Activated T-cell treated with anti-CD3 and anti-CD28 coated beads, Interleukin-2, amount 50 U/mL, for 24 hours (primary cell): Measurements from ENCODE around the gene ACTR8.
"Not testable (repeated sequence)": the region's sequence is repeated elsewhere in the genome, so short reads cannot be mapped to it uniquely, and the experiment has no call there.

Source experiments
- DNase-seq: peaks from one replicate; pipeline ENCODE4 v3.0.0-alpha.2; 2020
- H3K27ac Mint-ChIP-seq: 2 replicates; pipeline ENCODE4 v1.8.0; 2020; ENCODE audit warnings: mild to moderate bottlenecking, mixed read lengths
- H3K27me3 Mint-ChIP-seq: 2 replicates; pipeline ENCODE4 v1.8.0; 2020; ENCODE audit warnings: mixed read lengths
- H3K36me3 Mint-ChIP-seq: 2 replicates; pipeline ENCODE4 v1.8.0; 2020; ENCODE audit warnings: low read depth, mixed read lengths
- H3K4me1 Mint-ChIP-seq: 2 replicates; pipeline ENCODE4 v1.8.0; 2020; ENCODE audit warnings: low read depth, mixed read lengths
- H3K4me3 Mint-ChIP-seq: 2 replicates; pipeline ENCODE4 v1.8.0; 2020; ENCODE audit warnings: mild to moderate bottlenecking, moderate library complexity, mixed read lengths
- H3K9me3 Mint-ChIP-seq: 2 replicates; pipeline ENCODE4 v1.8.0; 2020; ENCODE audit warnings: mixed read lengths

ACTR8 gene

DNA sequence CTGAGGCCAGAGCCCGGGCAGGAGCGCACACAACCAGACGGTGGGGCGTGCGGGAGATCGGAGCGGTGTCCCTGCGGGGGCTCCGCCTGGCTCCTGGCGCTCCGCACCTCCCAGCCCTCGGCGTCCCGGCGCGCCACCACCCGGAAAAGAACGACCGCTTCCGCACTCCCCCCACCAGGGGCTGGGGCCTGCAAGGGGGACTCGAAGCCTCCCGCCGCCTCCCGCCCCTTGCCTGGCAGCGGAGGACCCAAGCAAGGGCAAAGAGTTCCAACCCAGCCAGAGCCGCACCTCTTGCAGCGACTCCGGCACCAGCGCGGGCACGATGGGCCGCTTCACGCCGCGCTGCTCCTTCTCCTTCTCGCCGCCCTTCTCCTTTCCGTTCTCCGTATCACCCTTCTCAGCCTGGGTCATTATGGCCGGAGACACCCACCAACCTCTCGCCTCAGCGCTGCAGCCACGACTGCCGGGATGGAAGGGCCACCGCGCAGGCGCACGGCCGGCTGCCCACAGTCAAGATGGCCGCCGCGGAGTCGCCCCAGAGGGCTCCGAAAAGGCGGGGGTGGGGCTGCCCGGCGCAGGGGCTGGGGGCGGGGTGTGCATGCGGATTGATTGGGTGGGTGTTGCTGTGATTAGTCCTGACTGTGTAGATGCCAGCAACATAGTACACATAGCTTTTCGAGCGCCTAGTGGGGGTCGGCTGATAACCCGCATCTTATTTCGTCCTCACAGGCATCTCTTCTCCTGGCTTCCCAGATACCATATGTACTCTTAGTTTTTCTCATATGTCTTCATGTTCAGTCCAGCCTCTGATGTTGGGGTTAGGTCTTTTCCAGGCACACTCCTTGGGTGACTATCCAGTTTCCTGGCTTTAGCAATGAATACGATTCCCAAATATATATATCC lies at the start of gene ACTR8:
ACTR8 (minus strand) TSS at position 462 of the 903 bp plus-strand sequence; CDS start at position 411, 51 bp downstream.
- no peaks in the 10 kb centered on the region for H3K9me3 Mint-ChIP-seq
- H3K4me1 Mint-ChIP-seq, result peaks cover 29% of the 10 kb centered on the region
- no peaks in the 10 kb centered on the region for H3K27me3 Mint-ChIP-seq
- H3K4me3 Mint-ChIP-seq, result peak within 1 kb of the TSS; percentile 95
- peaks cover 88% of the 10 kb centered on the region for H3K36me3 Mint-ChIP-seq
- peak; percentile 93 for DNase-seq
- peak within 1 kb of the TSS; percentile 97 for H3K27ac Mint-ChIP-seq

GRCh38 chr3:53927208-53927872 lies 45.4 kb upstream of the ACTR8 start:
- H3K27ac Mint-ChIP-seq, H3K36me3 Mint-ChIP-seq, H3K4me3 Mint-ChIP-seq, H3K4me1 Mint-ChIP-seq, DNase-seq, H3K9me3 Mint-ChIP-seq: not testable (repeated sequence)
- peaks cover 25% of the 10 kb centered on the region for H3K27me3 Mint-ChIP-seq

DNA sequence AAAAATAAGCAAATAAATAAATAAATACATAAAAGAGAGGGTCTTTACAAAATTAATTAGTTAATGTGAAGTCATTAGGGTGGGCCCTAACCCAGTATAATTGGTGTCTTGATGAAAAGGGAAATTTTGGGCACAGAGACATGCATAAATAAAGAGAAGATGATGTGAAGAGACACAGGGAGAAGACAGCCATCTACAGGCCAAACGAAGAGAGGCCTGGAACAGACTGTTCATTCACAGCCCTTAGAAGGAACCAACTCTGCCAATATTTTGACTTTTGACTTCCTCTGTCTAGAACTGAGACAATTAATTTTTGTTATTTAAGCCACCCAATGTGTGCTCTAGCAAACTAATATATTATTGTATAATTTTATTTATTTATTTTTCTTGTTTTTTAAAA lies 39.3 kb upstream of the ACTR8 start:
- no peaks in the 10 kb centered on the region for H3K4me1 Mint-ChIP-seq
- H3K27ac Mint-ChIP-seq, result no peak overlapping the region
- H3K9me3 Mint-ChIP-seq, result no peaks in the 10 kb centered on the region
- H3K27me3 Mint-ChIP-seq, result peaks cover 28% of the 10 kb centered on the region
- H3K4me3 Mint-ChIP-seq, result no peak overlapping the region
- no peaks in the 10 kb centered on the region for H3K36me3 Mint-ChIP-seq
- DNase-seq, result no peak

- no peaks in the 10 kb centered on the region for H3K9me3 Mint-ChIP-seq
Measured at GRCh38 chr3:53919741-53920140, 37.8 kb upstream of the ACTR8 start.

DNA sequence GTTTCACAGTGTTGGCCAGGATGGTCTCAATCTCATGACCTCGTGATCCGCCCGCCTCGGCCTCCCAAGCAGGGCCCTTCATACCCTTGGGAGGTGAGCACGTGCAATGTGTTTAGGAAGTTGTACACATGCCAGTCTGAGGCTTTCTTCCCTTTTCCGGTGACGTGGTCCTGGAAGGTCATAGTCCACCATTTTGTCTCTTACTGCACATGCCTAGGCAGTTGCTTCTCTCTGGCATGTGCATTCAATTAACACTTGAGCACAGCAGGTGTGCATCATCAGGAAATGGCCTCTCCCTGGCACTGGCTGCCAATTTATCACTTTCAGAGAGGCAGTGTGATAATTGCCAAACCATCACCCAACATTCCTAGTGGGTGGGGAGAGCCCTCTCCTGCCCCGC lies 31.4 kb upstream of the ACTR8 start:
- no peak overlapping the region for H3K27ac Mint-ChIP-seq
- no peak for DNase-seq
- no peak overlapping the region for H3K4me3 Mint-ChIP-seq
- H3K36me3 Mint-ChIP-seq, result no peaks in the 10 kb centered on the region
- peaks cover 58% of the 10 kb centered on the region for H3K27me3 Mint-ChIP-seq
- H3K9me3 Mint-ChIP-seq, result no peaks in the 10 kb centered on the region
- H3K4me1 Mint-ChIP-seq, result no peaks in the 10 kb centered on the region

More at GRCh38 chr3:53919741-53920140, 37.8 kb upstream of the ACTR8 start:
- no peak for DNase-seq
- Mint-ChIP-seq H3K4me3 (no peak overlapping the region), H3K36me3 (no peaks in the 10 kb centered on the region), H3K4me1 (no peaks in the 10 kb centered on the region), H3K27me3 (peaks cover 34% of the 10 kb centered on the region), H3K27ac (no peak overlapping the region)

GRCh38 chr3:53902711-53903110 lies 20.8 kb upstream of the ACTR8 start:
- H3K4me1 Mint-ChIP-seq, result no peaks in the 10 kb centered on the region
- H3K9me3 Mint-ChIP-seq, result peaks cover 2% of the 10 kb centered on the region
- H3K27ac Mint-ChIP-seq, result no peak overlapping the region
- no peaks in the 10 kb centered on the region for H3K36me3 Mint-ChIP-seq
- no peak for DNase-seq
- H3K27me3 Mint-ChIP-seq, result peaks cover 52% of the 10 kb centered on the region
- no peak overlapping the region for H3K4me3 Mint-ChIP-seq

- Mint-ChIP-seq H3K9me3 (peaks cover 2% of the 10 kb centered on the region), H3K27me3 (peaks cover 57% of the 10 kb centered on the region), H3K36me3 (no peaks in the 10 kb centered on the region), H3K4me1 (no peaks in the 10 kb centered on the region), H3K4me3 (no peak overlapping the region), H3K27ac (no peak overlapping the region)
- DNase-seq, result no peak
Measured at GRCh38 chr3:53902067-53902466, 20.1 kb upstream of the ACTR8 start.

DNA sequence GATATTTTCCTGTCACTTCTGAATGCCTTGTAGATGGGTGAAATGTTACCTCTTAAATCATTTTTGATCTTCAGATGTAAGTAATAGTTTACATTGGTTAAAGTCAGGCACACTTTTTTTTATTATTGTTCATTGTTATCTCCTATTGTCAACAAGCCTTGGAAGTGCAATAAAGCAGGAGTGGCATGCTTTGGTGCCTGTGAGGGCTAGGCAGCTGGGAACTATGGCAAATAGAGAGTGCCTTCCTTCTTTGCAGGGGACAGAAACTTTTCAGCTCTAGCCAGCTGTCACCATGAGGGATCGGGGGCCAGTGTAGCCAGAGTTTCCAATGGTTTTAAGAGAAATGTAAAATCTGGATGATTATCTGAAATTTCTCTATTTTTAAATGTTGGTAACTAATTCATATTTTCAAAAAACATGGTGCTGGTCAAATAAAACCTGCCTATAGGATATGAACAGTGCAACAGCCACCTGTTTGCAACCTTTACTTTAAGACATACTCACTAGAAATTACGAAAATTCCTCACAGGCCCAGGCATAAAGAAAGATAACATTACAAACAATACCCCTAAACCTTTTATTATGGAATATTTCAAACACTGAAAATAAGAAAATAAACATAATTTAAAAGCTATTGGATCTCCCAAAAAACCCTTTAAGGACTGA lies 18.8 kb upstream of the ACTR8 start:
- H3K4me3 Mint-ChIP-seq, result no peak overlapping the region
- DNase-seq, result no peak
- no peaks in the 10 kb centered on the region for H3K4me1 Mint-ChIP-seq
- H3K27me3 Mint-ChIP-seq, result peaks cover 49% of the 10 kb centered on the region
- no peaks in the 10 kb centered on the region for H3K36me3 Mint-ChIP-seq
- peaks cover 2% of the 10 kb centered on the region for H3K9me3 Mint-ChIP-seq
- H3K27ac Mint-ChIP-seq, result no peak overlapping the region

DNA sequence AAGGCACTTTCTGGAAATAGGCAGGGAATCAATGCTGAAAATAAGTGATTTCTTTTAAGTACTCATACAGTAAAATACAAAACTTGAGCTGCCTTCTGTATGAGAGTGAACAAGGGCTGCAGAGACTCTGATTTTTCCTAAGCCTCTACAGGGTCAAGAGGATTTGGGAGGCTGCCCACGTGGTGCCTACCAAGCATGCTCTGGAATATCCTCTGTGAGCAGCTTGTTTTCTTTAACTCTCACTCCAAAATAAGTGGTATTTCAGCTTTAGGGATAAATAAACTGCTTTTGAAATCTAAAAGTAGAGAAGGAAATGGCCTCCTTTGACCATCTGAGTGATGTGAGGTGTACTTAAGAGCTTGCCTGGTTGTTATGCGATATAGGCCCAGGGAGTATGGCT lies 17.8 kb upstream of the ACTR8 start:
- Mint-ChIP-seq H3K9me3 (peaks cover under 1% of the 10 kb centered on the region), H3K4me1 (no peaks in the 10 kb centered on the region), H3K4me3 (no peak overlapping the region), H3K27me3 (peaks cover 42% of the 10 kb centered on the region), H3K27ac (no peak overlapping the region), H3K36me3 (no peaks in the 10 kb centered on the region)
- DNase-seq, result no peak

DNA sequence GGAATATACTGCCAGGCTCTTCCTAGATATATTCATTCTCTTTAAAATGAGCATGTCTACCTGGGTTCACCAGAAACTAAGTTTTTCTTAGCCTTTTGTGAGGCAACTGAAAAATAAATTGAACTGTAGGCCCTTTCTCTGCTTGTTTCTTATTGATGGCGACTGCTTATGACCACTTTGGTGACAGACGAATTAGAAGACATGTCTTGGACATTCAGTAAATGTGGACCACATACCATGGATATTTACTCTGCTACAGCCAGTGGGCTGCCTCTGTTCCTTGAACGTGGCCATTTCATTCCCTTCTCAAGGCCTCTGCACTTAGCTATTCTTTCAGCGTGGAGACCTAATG lies 10.3 kb upstream of the ACTR8 start:
- Mint-ChIP-seq H3K9me3 (no peaks in the 10 kb centered on the region), H3K4me3 (peak overlapping the region; percentile 91), H3K4me1 (peaks cover 49% of the 10 kb centered on the region), H3K27me3 (peaks cover 5% of the 10 kb centered on the region), H3K27ac (peak overlapping the region; percentile 98), H3K36me3 (peaks cover 44% of the 10 kb centered on the region)
- no peak for DNase-seq

- H3K27ac Mint-ChIP-seq, result peak within 1 kb of the TSS; percentile 98
- no peaks in the 10 kb centered on the region for H3K9me3 Mint-ChIP-seq
- H3K4me1 Mint-ChIP-seq, result peaks cover 55% of the 10 kb centered on the region
- peak within 1 kb of the TSS; percentile 91 for H3K4me3 Mint-ChIP-seq
- H3K27me3 Mint-ChIP-seq, result no peaks in the 10 kb centered on the region
- DNase-seq, result peak; percentile 96
- peaks cover 50% of the 10 kb centered on the region for H3K36me3 Mint-ChIP-seq
Measured at GRCh38 chr3:53891497-53892285, 9.7 kb upstream of the ACTR8 start, which contains the start of gene SELENOK. TSS of gene SELENOK (minus strand) at chr3:53891859.

- no peaks in the 10 kb centered on the region for H3K27me3 Mint-ChIP-seq
- H3K4me3 Mint-ChIP-seq, result peak overlapping the region; percentile 91
- DNase-seq, result no peak
- peaks cover 58% of the 10 kb centered on the region for H3K36me3 Mint-ChIP-seq
- no peaks in the 10 kb centered on the region for H3K9me3 Mint-ChIP-seq
- H3K27ac Mint-ChIP-seq, result peak overlapping the region; percentile 98
- peaks cover 56% of the 10 kb centered on the region for H3K4me1 Mint-ChIP-seq
Measured at GRCh38 chr3:53890726-53891475, 8.9 kb upstream of the ACTR8 start.

GRCh38 chr3:53888232-53888631 lies 6.3 kb upstream of the ACTR8 start:
- DNase-seq, result no peak
- H3K4me1 Mint-ChIP-seq, result peaks cover 56% of the 10 kb centered on the region
- H3K36me3 Mint-ChIP-seq, result peaks cover 79% of the 10 kb centered on the region
- H3K27me3 Mint-ChIP-seq, result no peaks in the 10 kb centered on the region
- no peaks in the 10 kb centered on the region for H3K9me3 Mint-ChIP-seq
- no peak overlapping the region for H3K4me3 Mint-ChIP-seq
- no peak overlapping the region for H3K27ac Mint-ChIP-seq
